Spleen (tissue), 11 donors: ENCODE measurements around the gene CCDC194. TPM values are rescaled to one million over a fixed set of nuclear protein-coding genes. Genes with fewer than 3 reads are reported as not detected.

ENCODE experiments used
- DNase-seq: peaks from one replicate; pipeline ENCODE4 v3.0.0-alpha.2; 2020
- H3K27ac ChIP-seq, 8 donors: fragments of 200-600 bp; sonication (generic) in 7 of 8; 1 replicate in 4 of 8; 2 replicates in 4 of 8; pipeline versions ENCODE4 v1.5.0 to v1.8.0; 2016 to 2021; ENCODE audit warnings: inconsistent platforms in 4 of 8, mild to moderate bottlenecking in 4 of 8, moderate library complexity in 1 of 8
- H3K27me3 ChIP-seq, 7 donors: fragments of 200-600 bp; sonication (generic) in 6 of 7; replicated peaks in 1 of 7; 1 replicate in 4 of 7; 2 replicates in 3 of 7; pipeline versions ENCODE4 v1.5.0 to v1.8.0; 2016 to 2021; ENCODE audit warnings: inconsistent platforms in 3 of 7, mild to moderate bottlenecking in 1 of 7
- H3K36me3 ChIP-seq, 6 donors: fragments of 200-600 bp; sonication (generic) in 5 of 6; 1 replicate in 4 of 6; 2 replicates in 2 of 6; pipeline versions ENCODE4 v1.5.0 to v1.8.0; 2016 to 2021; ENCODE audit warnings: inconsistent platforms in 2 of 6
- H3K4me1 ChIP-seq, 6 donors: fragments of 200-600 bp; sonication (generic) in 5 of 6; 1 replicate in 3 of 6; 2 replicates in 3 of 6; pipeline versions ENCODE4 v1.5.0 to v1.8.0; 2016 to 2021; ENCODE audit warnings: inconsistent platforms in 3 of 6
- H3K4me3 ChIP-seq, 8 donors: fragments of 200-600 bp; sonication (generic) in 7 of 8; 1 replicate in 4 of 8; 2 replicates in 4 of 8; pipeline versions ENCODE4 v1.5.0 to v1.8.0; 2016 to 2021; ENCODE audit warnings: inconsistent platforms in 4 of 8, mild to moderate bottlenecking in 4 of 8, moderate library complexity in 2 of 8
- H3K9me3 ChIP-seq, 8 donors: fragments of 200-600 bp; sonication (generic) in 7 of 8; 1 replicate in 4 of 8; 2 replicates in 4 of 8; pipeline versions ENCODE4 v1.5.0 to v1.8.0; 2016 to 2021; ENCODE audit warnings: inconsistent platforms in 4 of 8
- POLR2A ChIP-seq, 3 donors: fragments of 450-650 bp; IDR thresholded peaks; one replicate each; pipeline ENCODE4 v1.5.1; 2017; ENCODE audit warnings: antibody characterized with exemption in 3 of 3, mild to moderate bottlenecking in 1 of 3
- POLR2AphosphoS5 ChIP-seq, 3 donors: sonication (generic); formaldehyde crosslinking; IDR thresholded peaks; one replicate each; pipeline ENCODE4 v1.5.1; 2017; ENCODE audit warnings: antibody characterized with exemption in 3 of 3
- WGBS, 5 donors: extraction: QIAGEN DNeasy Blood & Tissue Kit in 3 of 5; methylation state at CpG; one replicate each; pipeline versions ENCODE4 v1.1.5 to v1.1.7; 2013 to 2018; 5-methylcytosine and 5-hydroxymethylcytosine counted together
- intact Hi-C: fragments of 100-400 bp; cut with DNase I; formaldehyde crosslinking; loops from one replicate; pipeline ENCODE4 v1.15.0; 2023; ENCODE audit warnings: low total_unique reads
- polyA plus RNA-seq, 3 donors: library from polyadenylated mRNA; stranded (reverse); fragments of 200-250 nt; gene quantifications; one replicate each; pipeline ENCODE4 v1.2.1, GENCODE V29; 2013
- total RNA-seq, 7 donors: library from RNA; depleted of rRNA in 3 of 7; stranded (reverse); fragments of >200 nt in 3 of 7; fragmentation: NEBNext Ultra II Directional in 4 of 7; extraction: Animal tissue kit (Norgen Biotek cat#: 25700) in 4 of 7; gene quantifications; one replicate each; pipeline versions ENCODE4 v1.1.0 to v1.2.1, GENCODE V29; 2016 to 2021
- TF ChIP-seq, protein P1 (sequence below), 11 experiments: fragments of 200-600 bp in 7 of 11; fragments of 450-650 bp in 4 of 11; sonication (generic) in 4 of 11; IDR thresholded peaks in 8 of 11; conservative IDR thresholded peaks in 3 of 11; 1 replicate in 7 of 11; 2 replicates in 4 of 11; pipeline versions ENCODE4 v1.4.0 to v1.8.0; 2016 to 2021; ENCODE audit warnings: antibody characterized with exemption in 11 of 11, inconsistent platforms in 4 of 11, mild to moderate bottlenecking in 1 of 11
- donor health status: healthy with polysubstance abuse.
- donor health status: DM: no; HTN: no; CAD: no; lungs with moderate emphysema.
- donor health status: DM: no; HTN: no; CAD: no.
- donor health status: Bipolar disorder and iron deficiency.
- donor health status: healthy.
- donor health status: DM: no; HTN: no; CAD: no.
- donor health status: DM: yes; HTN: yes; CAD: no.

CCDC194 gene
- total and polyA plus RNA-seq, 10 donors: 0.13 to 2.2 (median 1.4) TPM; not detected in 1

DNA sequence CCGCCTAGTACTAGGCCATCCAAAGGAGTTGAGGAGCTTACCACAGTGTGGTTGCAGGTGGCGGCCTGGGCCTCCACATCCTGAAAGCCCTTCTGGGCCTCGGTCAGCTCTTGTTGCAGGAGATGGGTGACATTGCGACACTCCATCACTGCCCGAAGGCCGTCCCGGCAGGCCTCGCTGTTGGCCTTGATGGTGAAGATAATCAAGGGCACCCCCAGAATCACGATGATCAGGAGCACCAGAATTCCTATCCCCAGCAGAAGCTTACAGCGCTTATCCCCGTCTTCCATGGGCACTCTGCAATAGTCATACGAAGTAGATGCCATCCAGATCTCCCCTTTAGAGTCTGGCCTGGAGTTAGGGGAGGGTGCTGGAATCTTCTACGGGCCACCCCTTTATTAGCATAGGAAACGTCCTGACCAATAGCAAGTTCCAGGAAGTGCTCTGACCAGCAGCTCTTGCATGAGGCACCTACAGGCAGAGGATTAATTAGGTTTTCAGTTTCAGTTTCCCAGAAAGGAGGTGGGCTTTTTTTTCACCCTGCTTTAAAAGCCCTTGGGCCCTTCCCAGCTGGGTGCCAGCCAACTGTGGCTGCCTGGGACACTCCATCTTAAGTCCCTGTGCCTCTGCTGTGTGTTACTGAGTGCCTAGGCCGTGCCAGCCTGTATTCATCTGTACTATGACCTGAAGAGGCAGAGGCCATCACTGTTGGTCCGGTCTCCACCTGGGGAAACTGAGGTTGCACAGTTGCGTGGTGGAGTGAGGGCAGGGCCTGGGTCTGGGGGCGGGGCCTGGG is 11.5 kb upstream of the CCDC194 start, which contains the start of gene BST2:
Gene BST2 (minus strand): TSS at position 381 of the 796 bp plus-strand sequence. CDS start 55 bp downstream, at position 326.
- intact Hi-C loops: no loop called here
- peaks cover 0 to 40% (median 16%) of the 10 kb centered on the region in 6 donors for H3K36me3 ChIP-seq
- 1 to 8% (median 4%) methylated on average over 14 to 18 of the region's 18 CpGs for WGBS, 5 donors
- TF ChIP-seq, protein P1, sequence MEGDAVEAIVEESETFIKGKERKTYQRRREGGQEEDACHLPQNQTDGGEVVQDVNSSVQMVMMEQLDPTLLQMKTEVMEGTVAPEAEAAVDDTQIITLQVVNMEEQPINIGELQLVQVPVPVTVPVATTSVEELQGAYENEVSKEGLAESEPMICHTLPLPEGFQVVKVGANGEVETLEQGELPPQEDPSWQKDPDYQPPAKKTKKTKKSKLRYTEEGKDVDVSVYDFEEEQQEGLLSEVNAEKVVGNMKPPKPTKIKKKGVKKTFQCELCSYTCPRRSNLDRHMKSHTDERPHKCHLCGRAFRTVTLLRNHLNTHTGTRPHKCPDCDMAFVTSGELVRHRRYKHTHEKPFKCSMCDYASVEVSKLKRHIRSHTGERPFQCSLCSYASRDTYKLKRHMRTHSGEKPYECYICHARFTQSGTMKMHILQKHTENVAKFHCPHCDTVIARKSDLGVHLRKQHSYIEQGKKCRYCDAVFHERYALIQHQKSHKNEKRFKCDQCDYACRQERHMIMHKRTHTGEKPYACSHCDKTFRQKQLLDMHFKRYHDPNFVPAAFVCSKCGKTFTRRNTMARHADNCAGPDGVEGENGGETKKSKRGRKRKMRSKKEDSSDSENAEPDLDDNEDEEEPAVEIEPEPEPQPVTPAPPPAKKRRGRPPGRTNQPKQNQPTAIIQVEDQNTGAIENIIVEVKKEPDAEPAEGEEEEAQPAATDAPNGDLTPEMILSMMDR (IDR thresholded peaks at IDR 0.05 in 8 of 11, conservative IDR thresholded peaks at IDR 0.05 in 3 of 11): peak in 3 of 11 experiments; percentile 19 to 29 (median 24)
- TF ChIP-seq POLR2A (IDR thresholded peaks at IDR 0.05): peak in 1 of 3 donors; percentile 42
- TF ChIP-seq POLR2AphosphoS5 (IDR thresholded peaks at IDR 0.05): peak; percentile 54 to 76 (median 63)
- H3K4me3 ChIP-seq: peak within 1 kb of the TSS; percentile 60 to 80 (median 70)
- no peaks in the 10 kb centered on the region for H3K27me3 ChIP-seq
- H3K27ac ChIP-seq: peak within 1 kb of the TSS; percentile 91 to 97 (median 94)
- peak; percentile 86 for DNase-seq
- H3K4me1 ChIP-seq: peaks cover 25 to 81% (median 61%) of the 10 kb centered on the region in 6 donors
- no peaks in the 10 kb centered on the region for H3K9me3 ChIP-seq

DNA sequence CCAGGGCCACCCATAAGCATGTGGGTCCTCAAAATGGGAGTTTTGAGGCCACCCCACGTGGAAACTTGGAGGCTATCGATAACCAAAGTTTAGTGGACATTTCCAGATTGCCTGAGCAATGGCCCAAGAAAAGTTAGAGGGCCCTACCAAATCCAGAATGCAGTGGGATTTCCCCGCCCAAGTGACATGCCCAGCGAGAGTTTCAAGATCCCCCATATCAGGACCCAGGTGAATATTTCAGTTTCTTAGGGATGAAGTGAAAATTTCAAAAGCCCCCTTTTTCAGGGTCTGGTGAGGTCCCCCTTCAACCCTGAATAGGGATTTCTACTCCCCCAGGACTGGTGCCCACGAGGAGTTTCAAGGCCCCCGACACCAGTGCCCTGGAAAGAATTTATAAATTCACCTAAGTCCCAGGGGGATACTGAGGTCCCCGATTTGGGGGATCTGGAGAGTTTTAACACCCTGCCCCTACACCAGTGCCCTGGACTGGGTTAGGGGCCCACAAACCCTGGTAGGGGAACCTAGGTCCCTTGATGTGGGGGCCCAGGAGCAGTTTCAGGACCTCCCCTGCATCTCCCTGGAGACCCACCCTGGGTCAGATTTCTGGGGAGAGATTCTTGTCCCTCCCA is 10.7 kb upstream of the CCDC194 start:
- peak overlapping the region; percentile 60 to 80 (median 70) for H3K4me3 ChIP-seq
- peaks cover 0 to 43% (median 24%) of the 10 kb centered on the region in 6 donors for H3K36me3 ChIP-seq
- no peak for DNase-seq
- H3K4me1 ChIP-seq: peaks cover 25 to 79% (median 59%) of the 10 kb centered on the region in 6 donors
- peak overlapping the region; percentile 91 to 97 (median 94) for H3K27ac ChIP-seq
- 9 to 34% (median 22%) methylated on average over 7 of the region's 7 CpGs for WGBS, 5 donors
- TF ChIP-seq POLR2AphosphoS5 (IDR thresholded peaks at IDR 0.05): no peak
- TF ChIP-seq POLR2A (IDR thresholded peaks at IDR 0.05): no peak
- TF ChIP-seq, protein P1 (IDR thresholded peaks at IDR 0.05 in 8 of 11, conservative IDR thresholded peaks at IDR 0.05 in 3 of 11): no peak
- H3K27me3 ChIP-seq: no peaks in the 10 kb centered on the region
- intact Hi-C loops: no loop called here
- no peaks in the 10 kb centered on the region for H3K9me3 ChIP-seq

DNA sequence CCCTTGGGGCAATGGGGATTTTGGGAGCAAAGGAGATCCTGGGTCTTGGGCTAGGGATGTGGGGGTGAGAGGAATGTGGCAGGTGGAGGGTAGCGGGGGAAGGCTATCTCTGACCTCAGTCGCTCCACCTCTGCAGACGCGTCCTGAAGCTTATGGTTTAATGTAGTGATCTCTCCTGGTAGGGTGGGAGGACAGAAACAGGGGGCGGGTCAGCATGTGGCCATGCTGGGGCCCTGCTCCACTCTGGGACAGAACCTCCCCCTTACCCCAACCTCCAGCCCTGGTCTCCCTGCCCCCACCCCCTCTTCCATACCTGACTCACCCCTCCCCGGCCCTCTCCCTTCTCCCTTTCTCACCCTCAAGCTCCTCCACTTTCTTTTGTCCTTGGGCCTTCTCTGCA is 10.0 kb upstream of the CCDC194 start:
- intact Hi-C loops: no loop called here
- no peak for DNase-seq
- TF ChIP-seq, protein P1 (IDR thresholded peaks at IDR 0.05 in 8 of 11, conservative IDR thresholded peaks at IDR 0.05 in 3 of 11): no peak
- TF ChIP-seq POLR2A (IDR thresholded peaks at IDR 0.05) (no peak), POLR2AphosphoS5 (IDR thresholded peaks at IDR 0.05) (no peak)
- Histone ChIP-seq H3K4me1 (peaks cover 25 to 81% (median 55%) of the 10 kb centered on the region in 6 donors), H3K27ac (peak overlapping the region; percentile 36 to 97 (median 94)), H3K27me3 (no peaks in the 10 kb centered on the region), H3K36me3 (peaks cover 0 to 48% (median 26%) of the 10 kb centered on the region in 6 donors), H3K9me3 (no peaks in the 10 kb centered on the region), H3K4me3 (peak overlapping the region; percentile 60 to 80 (median 70))
- WGBS, 5 donors: 22 to 48% (median 41%) methylated on average over 6 of the region's 6 CpGs
